Liver (tissue), 9 donors: ENCODE results near the gene BCAN. TPM values are rescaled to one million over a fixed set of nuclear protein-coding genes. Genes with fewer than 3 reads are reported as not detected.

ENCODE experiments used
- DNase-seq: peaks from one replicate; pipeline ENCODE4 v3.0.0-alpha.2; 2017; ENCODE audit warnings: low spot score
- H3K27ac ChIP-seq, 2 donors: one replicate each; pipeline ENCODE4 v1.7.0; 2013; ENCODE audit warnings: inconsistent platforms in 2 of 2, low read length in 2 of 2, control low read depth in 1 of 2, low read depth in 1 of 2, mild to moderate bottlenecking in 1 of 2
- H3K27me3 ChIP-seq, 4 donors: one replicate each; pipeline versions ENCODE4 v1.6.1 to v1.7.0; 2013; ENCODE audit warnings: low read length in 3 of 4, inconsistent platforms in 1 of 4, mild to moderate bottlenecking in 1 of 4, moderate library complexity in 1 of 4; ENCODE audit not compliant: control insufficient read depth in 4 of 4, insufficient read depth in 4 of 4
- H3K36me3 ChIP-seq, 4 donors: one replicate each; pipeline versions ENCODE4 v1.6.1 to v1.7.0; 2013; ENCODE audit warnings: low read length in 3 of 4, mild to moderate bottlenecking in 3 of 4, low read depth in 1 of 4, moderate library complexity in 1 of 4; ENCODE audit not compliant: control insufficient read depth in 4 of 4, insufficient read depth in 3 of 4
- H3K4me1 ChIP-seq, 4 donors: one replicate each; pipeline versions ENCODE4 v1.6.1 to v1.7.0; 2013; ENCODE audit warnings: low read length in 3 of 4, mild to moderate bottlenecking in 3 of 4, moderate library complexity in 1 of 4; ENCODE audit not compliant: control insufficient read depth in 4 of 4, insufficient read depth in 4 of 4
- H3K4me3 ChIP-seq, 3 donors: one replicate each; pipeline versions ENCODE4 v1.6.1 to v1.7.0; 2013; ENCODE audit warnings: low read length in 3 of 3, control low read depth in 1 of 3, low read depth in 1 of 3, mild to moderate bottlenecking in 1 of 3
- H3K9ac ChIP-seq, 2 donors: one replicate each; pipeline ENCODE4 v1.7.0; 2013; ENCODE audit warnings: low read length in 2 of 2, mild to moderate bottlenecking in 2 of 2, moderate library complexity in 2 of 2, control low read depth in 1 of 2, low read depth in 1 of 2
- H3K9me3 ChIP-seq, 4 donors: one replicate each; pipeline versions ENCODE4 v1.6.1 to v1.7.0; 2013; ENCODE audit warnings: low read length in 3 of 4; ENCODE audit not compliant: control insufficient read depth in 4 of 4
- EGR1 ChIP-seq, 2 donors: IDR thresholded peaks; 2 replicates each; pipeline ENCODE4 v1.6.1; 2016 to 2018; ENCODE audit warnings: antibody characterized with exemption in 2 of 2, low read depth in 2 of 2
- FOXA1 ChIP-seq: IDR thresholded peaks from 2 replicates; pipeline ENCODE4 v1.6.1; 2016; ENCODE audit warnings: antibody characterized with exemption
- FOXA2 ChIP-seq: IDR thresholded peaks from 2 replicates; pipeline ENCODE4 v1.6.1; 2016; ENCODE audit warnings: antibody characterized with exemption
- HNF4A ChIP-seq, 2 donors: conservative IDR thresholded peaks; 2 replicates each; pipeline ENCODE4 v1.6.1; 2016; ENCODE audit warnings: antibody characterized with exemption in 2 of 2, mild to moderate bottlenecking in 2 of 2
- HNF4G ChIP-seq: IDR thresholded peaks from 2 replicates; pipeline ENCODE4 v1.6.1; 2016; ENCODE audit warnings: antibody characterized with exemption
- JUND ChIP-seq, 2 donors: IDR thresholded peaks; 2 replicates each; pipeline ENCODE4 v1.6.1; 2016; ENCODE audit warnings: antibody characterized with exemption in 2 of 2
- MAX ChIP-seq: IDR thresholded peaks from 2 replicates; pipeline ENCODE4 v1.6.1; 2016; ENCODE audit warnings: antibody characterized with exemption
- NR2F2 ChIP-seq: IDR thresholded peaks from 2 replicates; pipeline ENCODE4 v1.6.1; 2016; ENCODE audit warnings: antibody characterized with exemption
- RAD21 ChIP-seq, 2 donors: IDR thresholded peaks; 2 replicates each; pipeline ENCODE4 v1.6.1; 2016; ENCODE audit warnings: antibody characterized with exemption in 2 of 2, mild to moderate bottlenecking in 2 of 2
- REST ChIP-seq: IDR thresholded peaks from 2 replicates; pipeline ENCODE4 v1.6.1; 2016; ENCODE audit warnings: antibody characterized with exemption, mild to moderate bottlenecking
- RXRA ChIP-seq, 2 donors: IDR thresholded peaks; 2 replicates each; pipeline ENCODE4 v1.6.1; 2017 to 2018; ENCODE audit warnings: antibody characterized with exemption in 2 of 2, mild to moderate bottlenecking in 1 of 2
- SP1 ChIP-seq: IDR thresholded peaks from 2 replicates; pipeline ENCODE4 v1.6.1; 2018; ENCODE audit warnings: antibody characterized with exemption, mild to moderate bottlenecking
- TAF1 ChIP-seq: conservative IDR thresholded peaks from 2 replicates; pipeline ENCODE4 v1.6.1; 2016; ENCODE audit warnings: antibody characterized with exemption, mild to moderate bottlenecking
- ZBTB33 ChIP-seq: IDR thresholded peaks from 2 replicates; pipeline ENCODE4 v1.6.1; 2016; ENCODE audit warnings: antibody characterized with exemption
- WGBS: extraction: QIAGEN DNeasy Blood & Tissue Kit; methylation state at CpG from one replicate; pipeline ENCODE4 v1.1.7; 2013; 5-methylcytosine and 5-hydroxymethylcytosine counted together
- polyA plus RNA-seq, 2 donors: library from polyadenylated mRNA; stranded (reverse) in 1 of 2; unstranded in 1 of 2; fragments of 200-250 nt in 1 of 2; fragments of >200 nt in 1 of 2; fragmentation: Nextera tagmentation in 1 of 2; extraction: Ambion mirVana in 1 of 2; gene quantifications; one replicate each; pipeline versions ENCODE4 v1.2.1 to v1.2.3, GENCODE V29; 2013 to 2015
- total RNA-seq, 2 donors: library from RNA; depleted of rRNA; stranded (reverse); fragments of >200 nt; gene quantifications; one replicate each; pipeline ENCODE4 v1.2.3, GENCODE V29; 2014
- TF ChIP-seq, protein P1 (sequence below): IDR thresholded peaks from 2 replicates; pipeline ENCODE4 v1.6.1; 2016; ENCODE audit warnings: antibody characterized with exemption
- TF ChIP-seq, protein P2 (sequence below): fragments of 150-350 bp; IDR thresholded peaks from 2 replicates; pipeline ENCODE4 v1.5.1; 2017; ENCODE audit warnings: improper control_type of control experiment, low read depth, low read length; ENCODE audit not compliant: missing input control
- donor health status: healthy.
- donor health status: healthy.
- donor health status: healthy.
- donor health status: healthy.
- donor health status: healthy.

The BCAN gene
- total and polyA plus RNA-seq, 4 donors: 0.02 TPM; not detected in 3

- Histone ChIP-seq H3K27me3 (peaks cover 0 to 2% (median under 1%) of the 10 kb centered on the region in 4 donors), H3K9ac (no peak overlapping the region), H3K27ac (no peak overlapping the region), H3K4me1 (peaks cover 0 to 5% (median 3%) of the 10 kb centered on the region in 4 donors), H3K36me3 (no peaks in the 10 kb centered on the region), H3K9me3 (no peaks in the 10 kb centered on the region), H3K4me3 (no peak overlapping the region)
- WGBS: 70% methylated on average over 12 of the region's 12 CpGs
- TF ChIP-seq JUND (IDR thresholded peaks at IDR 0.05) (no peak), ZBTB33 (no peak), MAX (no peak), TAF1 (no peak), FOXA2 (no peak), REST (no peak), SP1 (no peak), FOXA1 (no peak), EGR1 (IDR thresholded peaks at IDR 0.05; ENCODE audit: low read depth in 2 of 2) (no peak), HNF4G (no peak), RAD21 (IDR thresholded peaks at IDR 0.05) (no peak), HNF4A (conservative IDR thresholded peaks at IDR 0.05) (no peak)
- TF ChIP-seq, protein P1, sequence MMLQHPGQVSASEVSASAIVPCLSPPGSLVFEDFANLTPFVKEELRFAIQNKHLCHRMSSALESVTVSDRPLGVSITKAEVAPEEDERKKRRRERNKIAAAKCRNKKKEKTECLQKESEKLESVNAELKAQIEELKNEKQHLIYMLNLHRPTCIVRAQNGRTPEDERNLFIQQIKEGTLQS: no peak
- TF ChIP-seq, protein P2, sequence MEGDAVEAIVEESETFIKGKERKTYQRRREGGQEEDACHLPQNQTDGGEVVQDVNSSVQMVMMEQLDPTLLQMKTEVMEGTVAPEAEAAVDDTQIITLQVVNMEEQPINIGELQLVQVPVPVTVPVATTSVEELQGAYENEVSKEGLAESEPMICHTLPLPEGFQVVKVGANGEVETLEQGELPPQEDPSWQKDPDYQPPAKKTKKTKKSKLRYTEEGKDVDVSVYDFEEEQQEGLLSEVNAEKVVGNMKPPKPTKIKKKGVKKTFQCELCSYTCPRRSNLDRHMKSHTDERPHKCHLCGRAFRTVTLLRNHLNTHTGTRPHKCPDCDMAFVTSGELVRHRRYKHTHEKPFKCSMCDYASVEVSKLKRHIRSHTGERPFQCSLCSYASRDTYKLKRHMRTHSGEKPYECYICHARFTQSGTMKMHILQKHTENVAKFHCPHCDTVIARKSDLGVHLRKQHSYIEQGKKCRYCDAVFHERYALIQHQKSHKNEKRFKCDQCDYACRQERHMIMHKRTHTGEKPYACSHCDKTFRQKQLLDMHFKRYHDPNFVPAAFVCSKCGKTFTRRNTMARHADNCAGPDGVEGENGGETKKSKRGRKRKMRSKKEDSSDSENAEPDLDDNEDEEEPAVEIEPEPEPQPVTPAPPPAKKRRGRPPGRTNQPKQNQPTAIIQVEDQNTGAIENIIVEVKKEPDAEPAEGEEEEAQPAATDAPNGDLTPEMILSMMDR: no peak
- no peak for DNase-seq
Observed at GRCh38 chr1:156693848-156694689, 52.2 kb downstream of the BCAN start.

DNA sequence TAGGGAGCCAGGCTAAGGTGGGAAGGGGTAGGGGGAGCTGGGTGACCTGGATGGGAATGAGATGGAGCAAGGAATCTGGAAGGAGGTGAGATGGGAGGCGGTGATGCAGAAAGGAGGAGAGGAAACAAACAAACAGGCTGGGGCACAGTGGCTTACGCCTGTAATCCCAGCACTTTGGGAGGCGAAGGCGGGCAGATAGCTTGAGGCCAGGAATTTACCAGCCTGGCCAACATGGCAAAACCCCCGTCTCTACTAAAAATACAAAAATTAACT lies 52.7 kb downstream of the BCAN start:
- DNase-seq: no peak
- Histone ChIP-seq H3K9me3 (no peaks in the 10 kb centered on the region), H3K27me3 (peaks cover 0 to 2% (median under 1%) of the 10 kb centered on the region in 4 donors), H3K27ac (no peak overlapping the region), H3K4me1 (peaks cover 0 to 2% (median under 1%) of the 10 kb centered on the region in 4 donors), H3K36me3 (no peaks in the 10 kb centered on the region), H3K9ac (no peak overlapping the region), H3K4me3 (no peak overlapping the region)
- WGBS: 87% methylated on average over 5 of the region's 5 CpGs
- TF ChIP-seq FOXA2: no peak
- TF ChIP-seq, protein P2: no peak
- TF ChIP-seq JUND (IDR thresholded peaks at IDR 0.05): no peak
- no peak for TF ChIP-seq HNF4A (conservative IDR thresholded peaks at IDR 0.05)
- TF ChIP-seq RAD21 (IDR thresholded peaks at IDR 0.05): no peak
- TF ChIP-seq SP1: no peak
- TF ChIP-seq REST: no peak
- no peak for TF ChIP-seq RXRA (IDR thresholded peaks at IDR 0.05)
- no peak for TF ChIP-seq TAF1
- TF ChIP-seq EGR1 (IDR thresholded peaks at IDR 0.05; ENCODE audit: low read depth in 2 of 2): no peak
- no peak for TF ChIP-seq NR2F2
